Measurements from ENCODE around the gene PSMA7.

PSMA7 gene

DNA sequence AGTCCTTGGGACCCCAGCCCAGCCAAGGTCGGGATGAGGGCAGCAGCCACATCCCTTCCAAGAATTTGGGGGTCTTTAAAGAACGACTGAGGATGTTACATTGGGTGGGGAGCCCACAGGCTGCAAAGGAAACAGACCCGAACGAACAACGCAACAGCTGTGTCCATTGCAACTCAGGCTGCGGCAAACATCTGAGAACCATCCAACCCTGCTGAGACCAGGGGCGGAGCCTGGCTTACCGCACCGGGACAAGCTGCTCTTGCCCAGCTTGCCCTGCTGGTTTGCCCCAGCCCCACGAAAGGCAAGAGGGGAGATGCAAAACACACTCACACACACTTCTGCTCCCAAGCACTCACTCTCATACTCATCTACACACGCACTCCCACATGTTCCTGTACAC lies 56.0 kb downstream of the PSMA7 start:
- no peak for DNase-seq (ENCODE audit: low spot score)
